Inferior parietal cortex (tissue), 1 donor: ENCODE measurements around the gene YPEL4.
"Not testable (repeated sequence)": the region's sequence is repeated elsewhere in the genome, so short reads cannot be mapped to it uniquely, and the experiment has no call there.

Source experiments
- DNase-seq: peaks from one replicate; pipeline ENCODE4 v3.0.0-alpha.2; 2016; ENCODE audit errors: extremely low spot score

Gene YPEL4, protein sequence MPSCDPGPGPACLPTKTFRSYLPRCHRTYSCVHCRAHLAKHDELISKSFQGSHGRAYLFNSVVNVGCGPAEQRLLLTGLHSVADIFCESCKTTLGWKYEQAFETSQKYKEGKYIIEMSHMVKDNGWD

GRCh38 chr11:57649826-57650738 lies at the start of gene YPEL4:
TSS of gene YPEL4 (minus strand) at chr11:57649912. CDS start at chr11:57647107, 2,805 bp downstream.
- peak; percentile 56 for DNase-seq

- DNase-seq, result no peak
Measured at GRCh38 chr11:57698843-57699365, 49.2 kb upstream of the YPEL4 start.

GRCh38 chr11:57690474-57690873 lies 40.8 kb upstream of the YPEL4 start:
- DNase-seq, result not testable (repeated sequence)

GRCh38 chr11:57681168-57681567 lies 31.5 kb upstream of the YPEL4 start:
- no peak for DNase-seq

GRCh38 chr11:57680552-57680874 lies 30.8 kb upstream of the YPEL4 start:
- DNase-seq, result no peak

- DNase-seq, result no peak
Measured at GRCh38 chr11:57679396-57679795, 29.7 kb upstream of the YPEL4 start.

DNA sequence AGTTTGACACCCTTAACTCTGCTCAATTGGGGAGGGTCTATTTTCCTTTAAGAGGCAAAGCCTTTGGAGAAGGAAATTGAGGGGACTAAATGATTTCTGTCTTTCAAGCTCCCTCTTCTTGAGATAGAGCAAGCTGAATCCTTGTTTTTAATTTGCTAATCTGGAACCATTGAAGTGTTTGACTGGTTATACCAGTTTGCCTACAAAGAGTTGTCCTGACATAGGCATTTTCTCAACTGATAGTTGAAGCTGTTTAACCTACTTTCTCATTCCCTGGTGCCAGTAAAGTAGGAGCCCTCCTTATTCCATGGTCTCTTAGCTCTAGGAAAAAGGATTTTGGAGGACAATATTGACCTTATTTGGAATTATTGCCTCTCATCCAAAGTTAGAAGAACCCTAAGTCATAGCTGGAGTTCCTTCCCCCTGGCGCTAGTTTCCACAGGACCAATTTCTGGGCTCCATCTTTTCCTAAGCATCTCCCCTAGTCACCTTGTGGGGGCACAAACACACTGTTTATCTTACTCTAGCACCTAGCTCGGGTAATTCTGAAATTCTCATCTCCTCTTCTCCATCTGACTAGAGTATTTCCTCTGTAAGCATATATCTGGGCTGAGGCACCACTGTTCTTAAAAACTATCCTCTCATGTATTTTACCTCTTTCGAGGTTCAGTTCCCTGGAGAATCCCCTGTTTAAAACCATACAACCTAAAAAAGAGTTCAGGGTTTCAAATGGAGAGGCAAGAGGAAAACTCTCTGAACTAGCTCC lies 25.6 kb upstream of the YPEL4 start:
- no peak for DNase-seq

- DNase-seq, result no peak
Measured at GRCh38 chr11:57674251-57674650, 24.5 kb upstream of the YPEL4 start.

DNA sequence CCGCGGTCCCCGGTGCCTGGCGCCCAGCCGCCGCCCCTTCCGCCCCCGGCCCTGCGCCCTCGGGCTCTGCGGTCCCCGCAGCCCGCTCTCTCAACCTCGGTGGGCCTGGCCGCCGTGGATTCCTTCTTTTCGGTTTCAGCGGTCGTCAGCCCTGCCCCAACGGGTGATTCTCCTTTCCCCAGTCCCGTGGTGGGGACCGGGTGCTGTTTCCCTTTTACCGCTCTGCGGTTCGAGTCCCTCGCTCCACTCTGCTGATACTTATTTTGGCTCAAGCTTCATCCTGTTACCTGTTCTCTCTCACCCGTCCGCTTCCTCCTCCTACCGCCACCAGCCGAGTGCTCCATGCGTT lies 18.7 kb upstream of the YPEL4 start:
- DNase-seq, result no peak

DNA sequence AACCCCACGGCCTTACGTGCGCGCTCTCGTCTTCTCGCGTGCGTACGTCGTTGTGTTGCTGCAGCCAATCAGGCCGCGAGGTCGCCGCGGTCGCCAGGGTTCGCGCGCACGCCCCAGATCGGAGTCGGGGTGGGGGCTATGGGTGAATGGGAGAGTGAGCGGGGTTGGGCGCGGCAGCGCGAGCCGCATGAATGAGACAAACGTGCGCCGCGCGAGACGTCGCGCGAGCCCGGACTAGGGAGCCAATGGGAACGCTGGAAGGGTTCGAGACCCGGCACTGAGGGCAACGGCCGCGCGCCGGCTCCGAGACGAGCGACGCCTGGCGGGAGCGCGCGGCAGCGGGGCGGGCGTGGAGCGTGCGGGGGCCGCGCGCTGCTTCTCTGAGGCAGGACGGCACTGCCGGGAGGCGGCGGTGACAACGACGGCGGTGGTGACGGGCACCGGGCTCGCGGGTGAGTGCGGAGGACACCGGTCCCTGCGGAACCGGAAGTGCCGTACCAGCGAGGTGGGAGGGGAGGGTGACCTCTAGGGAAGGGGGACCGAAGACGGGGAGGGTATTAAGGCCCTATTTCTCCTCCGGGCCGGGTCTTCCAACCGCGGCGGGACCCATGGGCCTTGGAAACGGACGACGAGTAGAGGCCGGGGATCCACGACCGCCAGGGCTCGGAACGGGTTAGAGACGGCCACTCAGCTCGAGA lies 18.2 kb upstream of the YPEL4 start, which contains the start of gene ZDHHC5:
Gene ZDHHC5 (plus strand): TSS at position 379 of the 698 bp plus-strand sequence. CDS start 4,977 bp downstream, outside the sequence.
- peak; percentile 98 for DNase-seq

DNA sequence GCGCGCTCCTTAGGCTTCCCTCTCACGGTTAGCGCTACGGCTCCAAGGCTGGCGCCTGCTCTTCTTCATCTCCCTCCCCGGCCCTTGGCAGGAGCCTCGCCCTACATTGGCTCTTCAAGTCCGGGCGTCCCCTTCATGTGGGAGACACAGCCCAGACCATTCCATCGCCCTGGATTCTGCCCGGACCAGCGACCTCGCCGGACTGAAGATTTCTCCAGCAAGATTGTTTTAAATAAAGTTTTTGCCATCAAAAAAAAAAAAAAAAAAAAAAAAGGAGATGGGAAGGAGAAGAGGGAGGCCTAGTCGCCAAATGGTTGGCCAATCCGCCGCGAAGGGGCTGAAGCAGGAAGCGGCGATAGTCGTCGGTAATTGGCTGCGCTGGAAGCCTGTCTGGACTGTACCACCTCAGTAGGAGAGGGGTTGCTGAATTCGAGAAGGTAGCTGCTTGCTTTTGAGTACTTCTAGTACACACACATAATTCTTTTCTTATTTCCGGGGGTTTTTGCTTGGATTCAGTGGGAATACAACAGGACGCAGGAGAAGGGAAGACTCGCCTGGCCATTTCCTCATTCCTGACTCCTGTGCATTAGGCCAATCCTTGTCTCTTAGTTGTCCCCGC lies 17.5 kb upstream of the YPEL4 start:
- peak; percentile 99 for DNase-seq

GRCh38 chr11:57663975-57664374 lies 14.3 kb upstream of the YPEL4 start:
- DNase-seq, result no peak

- DNase-seq, result no peak
Measured at GRCh38 chr11:57662893-57663292, 13.2 kb upstream of the YPEL4 start.

GRCh38 chr11:57659669-57660068 lies 10.0 kb upstream of the YPEL4 start:
- no peak for DNase-seq

DNA sequence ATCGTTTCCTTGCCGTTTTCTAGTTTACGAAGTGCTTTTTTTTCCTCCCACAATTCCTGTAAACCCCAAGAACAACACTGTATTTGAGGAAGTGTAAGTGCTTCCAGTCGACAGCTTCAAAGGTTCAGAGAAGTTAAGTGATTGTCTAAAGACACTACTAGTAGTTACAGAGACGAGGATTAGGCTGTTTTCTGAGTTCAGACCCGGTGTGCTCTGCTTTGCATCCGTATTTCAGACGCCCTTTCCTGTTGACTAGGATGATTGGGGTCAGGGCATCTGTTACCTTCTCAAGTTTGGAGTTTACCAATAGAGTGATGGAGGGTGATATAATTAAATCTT lies 8.3 kb upstream of the YPEL4 start:
- no peak for DNase-seq

- DNase-seq, result peak; percentile 100
Measured at GRCh38 chr11:57657194-57658022, 7.7 kb upstream of the YPEL4 start, which contains the start of gene CLP1. TSS of gene CLP1 (plus strand) at chr11:57657762. CDS start at chr11:57659477, 1,715 bp downstream.

DNA sequence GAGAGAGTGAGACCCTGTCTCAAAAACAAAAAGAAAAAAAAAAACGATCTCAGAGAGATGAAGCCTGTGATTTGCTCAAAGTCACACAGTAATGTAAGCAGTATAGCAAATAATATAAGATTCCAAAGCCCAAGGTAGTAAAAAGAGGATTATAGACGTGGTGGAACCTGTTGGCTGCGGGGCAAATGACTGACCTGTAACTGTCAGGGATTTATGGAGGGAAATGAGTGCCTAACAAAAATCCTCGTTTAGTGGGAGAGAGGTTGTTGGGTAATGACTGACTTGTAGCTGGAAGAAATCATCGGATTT lies 7.1 kb upstream of the YPEL4 start:
- no peak for DNase-seq

- no peak for DNase-seq
Measured at GRCh38 chr11:57653163-57653562, 3.5 kb upstream of the YPEL4 start.

GRCh38 chr11:57652662-57653061 lies 3.0 kb upstream of the YPEL4 start:
- no peak for DNase-seq

DNA sequence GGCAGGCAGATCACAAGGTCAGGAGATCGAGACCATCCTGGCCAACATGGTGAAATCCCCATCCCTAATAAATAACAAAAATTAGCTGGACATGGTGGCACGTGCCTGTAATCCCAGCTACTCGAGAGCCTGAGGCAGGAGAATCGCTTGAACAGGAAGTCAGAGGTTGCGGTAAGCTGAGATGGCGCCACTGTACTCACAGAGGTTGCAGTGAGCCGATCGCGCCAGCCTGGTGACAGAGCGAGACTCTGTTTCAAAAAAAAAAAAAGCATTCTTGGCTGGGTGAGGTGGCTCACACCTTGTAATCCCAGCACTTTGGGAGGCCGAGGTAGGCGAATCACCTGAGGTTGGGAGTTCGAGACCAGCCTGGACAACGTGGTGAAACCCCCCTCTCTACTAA lies 2.5 kb upstream of the YPEL4 start:
- not testable (repeated sequence) for DNase-seq

DNA sequence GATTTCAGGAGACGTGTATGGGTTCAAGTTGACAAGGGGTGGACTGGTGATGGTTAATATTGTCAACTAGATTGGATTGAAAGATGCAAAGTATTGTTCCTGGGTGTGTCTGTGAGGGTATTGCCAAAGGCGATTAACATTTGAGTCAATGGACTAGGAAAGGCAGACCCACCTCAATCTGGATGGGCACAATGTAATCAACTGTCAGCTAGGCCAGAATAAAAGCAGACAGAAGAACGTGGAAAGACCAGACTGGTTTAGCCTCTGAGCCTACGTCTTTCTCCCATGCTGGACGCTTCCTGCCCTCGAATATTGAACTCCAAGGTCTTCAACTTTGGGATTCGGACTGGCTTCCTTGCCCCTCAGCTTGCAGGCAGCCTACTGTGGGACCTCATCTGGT lies 1.7 kb upstream of the YPEL4 start:
- no peak for DNase-seq
